HG03103 (cell line): ENCODE measurements around the gene PRICKLE1.
A peak's percentile ranks its signal among the peaks of the same experiment; 100 is the strongest.

Source experiments
- ATAC-seq: cut with Tn5 transposase; IDR thresholded peaks from one replicate; pipeline ENCODE4 v1.9.1; 2021; ENCODE audit warnings: low read depth; ENCODE audit not compliant: unreplicated experiment

Gene PRICKLE1

DNA sequence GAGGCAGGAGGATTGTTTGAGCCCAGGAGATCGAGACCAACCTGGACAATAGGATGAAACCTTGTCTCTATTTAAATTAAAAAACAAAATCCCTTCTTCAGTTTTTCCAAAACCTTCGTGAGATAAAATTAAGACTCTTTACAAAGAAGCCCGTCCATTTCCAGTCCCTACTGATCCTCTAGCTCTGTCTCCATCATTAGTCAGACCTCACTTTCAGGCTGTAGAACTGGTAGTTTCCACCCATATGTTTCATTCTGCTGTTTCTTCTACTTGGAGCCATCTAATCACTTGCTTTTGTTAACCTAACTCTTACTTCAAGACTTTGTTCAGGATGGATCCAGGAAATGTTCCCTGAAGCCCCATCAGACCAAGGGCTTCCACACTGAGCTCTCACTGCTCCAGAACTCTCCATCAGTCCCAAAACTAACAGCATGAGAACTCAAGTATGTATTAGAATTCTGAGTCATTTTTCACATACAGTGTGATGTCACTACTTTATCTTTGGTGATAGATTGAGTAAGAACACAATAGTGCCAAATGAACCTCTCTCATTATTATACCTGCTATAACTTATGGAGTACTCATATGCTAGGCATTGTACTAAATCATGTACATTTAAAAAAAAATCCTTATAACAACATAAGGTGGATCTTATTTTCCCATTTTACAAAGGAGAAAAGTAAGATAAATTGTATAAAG, 90.8 kb downstream of the PRICKLE1 start:
- ATAC-seq: no peak

DNA sequence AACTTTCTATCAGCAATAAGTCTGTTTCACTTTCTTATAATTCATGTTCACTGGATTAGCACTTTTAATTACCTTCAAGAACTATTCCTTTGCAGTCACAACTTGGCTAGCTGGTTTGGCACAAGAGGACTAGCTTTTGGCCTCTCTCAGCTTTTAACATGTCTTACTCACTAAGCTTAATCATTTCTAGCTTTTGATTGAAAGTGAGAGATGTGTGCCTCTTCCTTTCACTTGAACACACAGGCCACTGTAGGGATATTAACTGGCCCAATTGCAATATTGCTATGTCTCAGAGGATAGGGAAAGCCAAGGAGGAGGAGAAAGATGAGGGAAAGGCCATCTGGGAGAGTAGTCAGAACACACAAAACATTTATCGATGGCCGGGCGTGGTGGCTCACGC, 92.7 kb downstream of the PRICKLE1 start:
- no peak for ATAC-seq

DNA sequence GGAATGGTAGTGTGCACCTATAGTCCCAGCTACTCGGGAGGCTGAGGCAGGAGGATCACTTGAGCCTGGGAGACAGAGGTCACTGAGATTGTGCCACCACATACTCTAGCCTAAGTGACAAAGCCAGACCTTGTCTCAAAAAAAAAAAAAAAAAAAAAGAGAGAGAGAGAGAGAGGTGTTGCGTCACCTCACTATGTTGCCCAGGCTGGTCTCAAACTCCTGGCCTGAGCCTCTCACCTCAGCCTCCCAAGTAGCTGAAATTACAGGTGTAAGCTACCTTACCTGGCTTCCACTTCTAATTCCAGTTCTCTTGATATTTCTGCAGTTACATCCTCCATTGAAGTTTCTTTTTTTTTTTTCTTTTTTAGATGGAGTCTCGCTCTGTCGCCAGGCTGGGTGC, 94.3 kb downstream of the PRICKLE1 start:
- ATAC-seq: no peak

DNA sequence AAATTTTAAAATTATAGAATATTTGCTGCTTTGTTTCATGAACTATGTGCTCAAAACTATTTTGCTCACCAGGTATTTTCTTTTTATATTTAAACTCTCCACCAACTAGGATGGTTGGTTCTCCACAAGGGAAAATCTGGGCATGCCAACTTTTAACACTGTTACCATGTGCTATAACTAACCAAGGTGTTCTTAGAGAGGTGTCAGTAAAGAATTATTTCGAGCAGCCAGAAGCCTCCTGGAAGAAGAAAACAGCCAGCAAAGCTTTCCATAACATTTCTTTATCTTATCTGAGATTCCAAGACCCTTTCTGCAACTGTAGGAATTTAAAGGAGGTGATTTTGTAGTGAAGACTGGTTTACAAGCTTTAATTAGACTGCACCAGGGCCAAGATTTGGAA, 97.3 kb downstream of the PRICKLE1 start:
- no peak for ATAC-seq

DNA sequence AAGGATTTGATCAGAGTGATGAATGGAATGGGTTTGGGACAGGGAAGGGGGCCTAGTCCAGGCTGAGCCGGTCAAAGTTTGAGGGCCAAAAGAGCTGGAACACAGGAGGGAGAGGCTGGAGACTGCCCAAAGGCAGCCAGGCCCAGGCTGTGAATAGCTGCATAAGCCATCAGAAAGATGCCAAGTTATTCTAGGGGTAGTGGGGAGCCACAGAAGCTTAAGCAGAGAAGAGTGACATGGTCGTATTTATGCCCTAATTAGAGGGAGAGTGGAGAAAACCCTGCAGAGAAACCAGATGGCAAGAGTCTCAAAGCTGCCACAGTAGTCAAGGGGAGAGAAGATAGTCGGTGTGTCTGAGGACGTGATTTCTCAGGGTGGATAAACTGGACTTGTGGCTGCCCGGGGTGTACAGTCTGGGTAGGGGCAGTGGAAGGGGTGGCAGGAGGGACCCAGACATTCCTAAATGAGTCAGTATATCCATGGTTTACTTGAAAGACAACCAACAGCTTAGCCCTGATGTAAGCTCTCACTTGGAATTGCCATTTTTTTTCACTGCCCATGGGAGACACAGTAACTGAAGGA, 99.2 kb downstream of the PRICKLE1 start:
- ATAC-seq: no peak

DNA sequence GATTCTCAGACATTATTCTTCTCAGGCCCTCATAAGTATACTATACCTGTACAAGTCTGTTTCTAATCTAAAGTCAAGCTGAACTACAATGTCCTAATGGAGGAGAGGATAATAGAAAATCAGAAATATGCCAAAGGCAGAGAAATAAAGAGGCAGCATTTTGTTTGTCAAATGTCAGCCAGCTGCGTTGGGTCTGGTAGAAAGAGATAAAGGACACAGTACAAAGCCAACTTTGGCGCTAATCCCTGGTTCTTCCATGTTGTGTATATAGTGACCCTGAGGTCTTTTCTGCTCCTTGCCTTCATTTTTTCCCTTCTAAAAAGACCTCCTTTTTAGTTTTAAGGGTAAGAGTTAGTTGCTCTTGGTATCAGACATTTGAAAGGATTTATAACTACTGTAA, 103.1 kb downstream of the PRICKLE1 start:
- no peak for ATAC-seq

DNA sequence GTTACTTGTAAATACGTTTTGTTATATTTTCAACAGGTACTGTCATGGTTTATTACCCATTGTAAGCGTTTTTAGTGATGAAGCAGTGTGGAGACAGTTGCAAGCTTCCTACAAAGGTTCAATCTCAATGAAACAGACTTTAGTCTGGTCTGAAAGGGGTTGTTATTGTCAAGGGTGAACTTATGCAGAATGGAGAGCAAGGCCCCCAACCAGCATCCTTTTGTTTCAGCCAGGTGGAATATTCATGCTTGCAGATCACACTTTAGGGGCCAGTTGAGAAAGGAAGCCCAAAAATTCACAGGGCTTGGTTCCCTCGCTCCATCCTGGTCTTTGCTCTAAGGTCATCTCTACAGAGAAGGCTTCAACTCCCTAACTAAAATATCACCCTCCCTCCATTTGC, 103.7 kb downstream of the PRICKLE1 start:
- no peak for ATAC-seq

DNA sequence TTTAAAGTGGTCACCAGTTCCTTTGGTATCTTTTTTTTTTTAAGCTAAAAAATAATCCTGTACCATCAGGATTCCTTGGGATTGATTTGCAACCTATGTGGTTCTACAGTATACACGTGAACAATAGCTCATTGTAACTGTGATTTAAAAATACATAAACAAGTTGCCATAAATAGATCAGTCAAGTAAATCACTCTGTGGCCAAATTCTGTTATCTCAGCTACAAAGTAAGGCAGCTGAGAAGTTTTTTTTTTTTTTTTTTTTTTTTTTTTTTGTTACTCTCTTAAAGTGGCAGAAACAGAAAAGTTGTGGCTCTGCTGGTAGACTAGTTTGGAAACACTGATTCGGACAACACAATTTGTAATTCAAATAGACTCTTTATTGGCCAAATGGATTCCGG, 104.5 kb downstream of the PRICKLE1 start:
- ATAC-seq: no peak

DNA sequence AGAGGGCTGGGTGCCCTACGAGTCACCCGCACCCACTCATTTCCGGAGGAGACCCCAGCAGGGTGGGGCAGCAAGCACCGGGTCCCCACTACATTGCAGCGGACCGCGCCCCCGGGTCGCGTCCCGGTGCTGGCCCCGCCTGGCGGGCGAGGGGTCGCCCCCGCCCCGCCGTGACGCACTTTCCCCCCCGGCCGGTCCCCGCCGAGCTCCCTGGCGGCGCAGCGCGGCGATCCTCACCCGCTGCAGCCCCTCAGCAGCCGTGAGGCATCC, 106.1 kb downstream of the PRICKLE1 start:
- ATAC-seq: peak; percentile 11

DNA sequence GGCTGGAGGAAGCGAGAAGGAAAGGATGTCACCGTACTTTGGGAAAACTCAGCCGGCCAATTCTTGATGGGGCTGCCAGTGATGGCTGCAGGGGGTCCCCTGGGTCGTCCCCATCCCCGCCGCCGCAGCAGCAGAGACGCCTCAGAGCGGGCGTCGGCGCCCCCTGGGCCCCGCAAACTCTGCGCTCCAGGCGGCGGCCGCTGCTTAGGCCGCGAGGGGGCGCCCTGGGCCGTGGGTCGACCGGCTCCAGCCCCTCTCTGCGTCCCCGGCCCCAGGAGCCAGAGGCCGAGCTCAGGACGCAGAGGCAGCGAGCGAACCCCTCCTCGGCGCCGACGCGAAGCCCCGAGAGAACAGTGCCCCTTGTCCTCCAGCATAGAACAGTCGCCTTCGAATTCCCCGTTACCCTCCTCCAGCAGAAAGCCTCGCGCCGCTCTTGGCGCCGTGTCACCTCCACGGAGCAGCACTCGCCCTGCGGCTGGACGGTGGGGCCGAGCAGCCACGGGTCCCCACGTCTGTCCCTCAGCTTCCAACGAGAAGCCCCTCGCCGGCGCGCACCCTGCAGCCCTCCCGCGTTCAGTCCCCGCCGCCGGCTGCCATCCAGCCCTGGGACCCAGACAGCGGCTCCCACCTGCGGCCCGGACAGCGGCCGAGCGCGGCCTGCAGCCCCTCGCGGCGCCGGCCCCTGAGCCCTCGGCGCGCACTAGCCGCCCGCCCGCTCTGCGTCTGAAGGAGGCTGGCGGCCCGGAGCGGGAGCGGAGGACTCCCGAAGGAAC, 106.6 kb downstream of the PRICKLE1 start:
- peak; percentile 71 for ATAC-seq

DNA sequence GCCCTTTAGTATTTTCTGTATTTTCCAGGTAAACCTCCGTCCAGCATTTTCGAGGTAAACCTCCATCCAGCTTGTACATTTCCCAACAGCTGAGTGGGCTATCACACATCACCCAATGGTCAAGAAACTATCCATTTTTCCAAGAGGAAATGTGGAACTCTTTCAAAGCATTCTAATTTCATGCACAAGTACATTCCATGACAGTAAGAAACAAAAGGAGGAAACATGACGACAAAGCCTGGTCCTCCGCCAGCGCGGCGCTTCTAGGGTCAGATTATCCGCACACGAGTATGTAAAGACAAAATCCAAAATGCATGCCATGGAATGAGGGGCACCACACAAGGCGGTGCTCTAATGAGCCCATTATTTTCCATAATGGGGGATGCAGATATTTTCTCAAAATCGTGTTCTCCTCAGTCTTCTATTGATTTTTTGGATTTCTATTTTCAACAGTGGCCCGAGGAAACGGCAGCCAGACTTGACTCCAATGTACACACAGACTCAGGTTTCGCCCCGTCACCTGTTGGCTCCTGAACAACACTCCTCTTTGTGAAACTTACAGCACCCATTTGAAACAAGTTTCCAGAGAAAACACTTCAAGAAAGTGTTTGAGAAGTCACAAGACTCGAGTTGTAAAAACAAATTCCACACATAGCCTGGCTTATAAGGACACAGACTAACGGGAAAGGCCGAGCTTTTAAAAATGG, 107.4 kb downstream of the PRICKLE1 start:
- ATAC-seq: no peak

DNA sequence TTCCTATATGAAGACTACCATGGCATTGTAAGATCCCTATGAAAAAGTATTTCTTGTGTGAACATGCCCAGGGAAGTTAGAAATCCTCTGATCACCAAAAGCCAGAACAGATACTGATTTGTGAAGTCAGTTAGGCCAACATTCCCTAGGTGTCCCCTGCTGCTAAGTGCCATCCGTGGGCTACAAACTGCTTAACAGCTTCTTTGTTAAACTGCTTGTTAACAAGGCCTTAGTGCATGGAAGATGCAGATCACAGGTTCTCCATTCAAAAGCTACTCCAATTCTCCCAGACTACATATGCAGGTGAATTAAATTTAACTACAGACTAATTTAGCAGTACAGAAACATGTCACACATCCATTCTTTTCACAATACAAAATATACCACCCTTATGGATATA, 108.2 kb downstream of the PRICKLE1 start:
- ATAC-seq: no peak

DNA sequence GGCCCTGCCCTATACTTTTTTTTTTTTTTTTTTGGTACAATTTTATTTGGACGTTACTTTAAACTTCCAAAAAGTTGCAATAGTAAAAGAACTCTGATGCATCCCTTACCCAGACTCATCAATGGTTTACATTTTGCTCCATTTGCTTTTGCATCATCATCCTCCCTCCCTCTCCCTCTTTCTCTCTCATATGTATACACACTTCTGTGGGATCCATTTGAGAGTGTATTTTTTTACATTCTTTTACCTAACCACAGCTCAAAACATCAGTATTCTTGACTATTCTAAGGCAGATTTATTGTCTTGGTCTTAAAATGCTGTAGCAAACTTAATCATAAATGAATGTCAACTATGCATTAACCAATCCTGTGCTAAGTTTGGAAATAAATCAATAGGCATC, 111.6 kb downstream of the PRICKLE1 start:
- ATAC-seq: no peak

DNA sequence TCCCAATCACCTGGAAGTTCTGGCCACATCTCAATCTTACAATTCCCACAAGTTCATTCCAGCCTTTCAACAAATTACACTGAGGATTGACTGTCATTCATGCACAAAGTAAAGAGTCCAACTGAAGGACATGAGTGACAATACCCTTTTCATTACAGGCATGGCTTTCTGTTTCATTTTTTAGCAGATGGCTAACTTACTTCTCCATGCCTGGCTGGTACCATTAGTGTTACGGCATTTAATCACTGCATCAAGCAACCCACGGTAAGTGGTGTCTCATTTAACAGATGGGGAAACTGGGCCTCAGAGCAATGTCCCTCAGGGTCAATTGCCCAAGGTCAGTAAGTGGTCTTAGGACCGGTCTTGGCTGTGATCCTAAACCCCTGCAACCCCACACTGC, 114.4 kb downstream of the PRICKLE1 start:
- peak; percentile 39 for ATAC-seq

DNA sequence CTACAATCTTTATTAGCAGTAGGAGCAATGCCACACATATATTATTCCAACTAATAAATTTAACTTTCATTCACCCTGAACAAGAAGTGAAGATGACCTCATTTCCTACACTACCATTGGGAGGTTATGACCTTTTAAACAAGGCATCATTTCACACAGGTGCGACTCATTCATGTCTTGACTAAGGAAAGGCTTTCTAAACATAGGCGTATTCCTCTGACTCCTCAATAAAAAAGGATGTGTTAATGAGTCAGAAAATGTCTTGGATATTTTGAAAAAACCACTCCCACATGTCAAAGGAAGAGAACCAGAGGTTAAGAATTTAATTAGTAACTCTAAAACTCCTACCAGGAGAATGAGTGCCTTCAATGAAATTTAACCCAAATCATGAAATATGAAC, 115.2 kb downstream of the PRICKLE1 start:
- ATAC-seq: no peak

DNA sequence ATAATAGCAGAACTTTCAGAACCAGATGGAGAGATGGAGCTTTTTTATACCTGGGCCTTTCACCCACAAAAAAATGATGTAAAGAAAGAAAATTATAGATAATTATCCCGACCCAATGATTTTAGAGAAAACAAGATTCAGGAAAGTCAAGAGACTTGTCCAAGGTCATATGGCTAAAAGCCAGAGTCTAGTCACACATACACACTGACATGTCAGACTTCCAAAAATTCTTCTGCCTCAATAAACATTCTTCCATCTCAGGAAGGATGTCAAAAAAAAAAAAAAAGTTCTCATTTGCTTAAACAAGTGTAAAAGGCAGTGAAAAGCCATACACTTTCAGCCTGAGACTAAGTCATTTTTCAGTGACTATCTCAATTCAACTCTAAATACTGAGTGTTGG, 116.0 kb downstream of the PRICKLE1 start:
- ATAC-seq: no peak

DNA sequence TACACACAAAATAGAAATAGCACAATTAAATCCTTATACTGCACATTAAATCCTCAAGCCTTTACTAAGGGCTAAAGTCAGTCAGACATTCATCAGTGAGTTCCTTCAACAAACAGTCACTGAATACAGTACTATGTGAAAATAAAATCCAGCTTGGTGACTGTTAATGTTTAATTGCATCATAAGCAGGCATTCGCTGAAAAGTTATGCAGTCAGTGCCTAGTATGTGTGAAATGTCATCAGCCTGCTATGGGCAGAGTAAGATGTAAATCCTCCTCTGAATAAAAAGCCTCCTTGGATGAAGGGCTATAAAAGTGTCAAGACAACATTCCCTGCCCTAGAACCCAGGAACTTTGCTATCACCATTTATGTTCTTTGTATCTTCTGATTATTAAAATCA, 116.4 kb downstream of the PRICKLE1 start:
- no peak for ATAC-seq

DNA sequence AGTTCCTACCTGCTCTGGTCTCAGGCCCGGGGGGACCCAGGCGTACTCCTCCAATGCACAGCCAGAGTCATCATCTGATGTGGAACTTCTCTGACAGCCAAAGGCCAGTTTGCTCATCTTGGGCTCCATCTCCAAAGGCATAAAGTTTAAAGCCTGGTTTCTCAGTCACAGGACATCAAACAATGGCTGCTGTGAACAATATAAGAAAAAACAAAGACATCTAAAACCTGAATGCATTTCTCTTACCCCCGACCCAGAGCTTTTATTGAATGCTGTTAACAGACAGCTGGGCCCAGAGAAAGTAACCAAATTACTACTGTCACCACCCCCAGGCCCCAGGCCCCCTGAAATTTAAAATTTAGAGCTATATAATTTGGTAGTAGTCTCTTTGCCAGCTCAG, 117.2 kb downstream of the PRICKLE1 start:
- ATAC-seq: no peak

DNA sequence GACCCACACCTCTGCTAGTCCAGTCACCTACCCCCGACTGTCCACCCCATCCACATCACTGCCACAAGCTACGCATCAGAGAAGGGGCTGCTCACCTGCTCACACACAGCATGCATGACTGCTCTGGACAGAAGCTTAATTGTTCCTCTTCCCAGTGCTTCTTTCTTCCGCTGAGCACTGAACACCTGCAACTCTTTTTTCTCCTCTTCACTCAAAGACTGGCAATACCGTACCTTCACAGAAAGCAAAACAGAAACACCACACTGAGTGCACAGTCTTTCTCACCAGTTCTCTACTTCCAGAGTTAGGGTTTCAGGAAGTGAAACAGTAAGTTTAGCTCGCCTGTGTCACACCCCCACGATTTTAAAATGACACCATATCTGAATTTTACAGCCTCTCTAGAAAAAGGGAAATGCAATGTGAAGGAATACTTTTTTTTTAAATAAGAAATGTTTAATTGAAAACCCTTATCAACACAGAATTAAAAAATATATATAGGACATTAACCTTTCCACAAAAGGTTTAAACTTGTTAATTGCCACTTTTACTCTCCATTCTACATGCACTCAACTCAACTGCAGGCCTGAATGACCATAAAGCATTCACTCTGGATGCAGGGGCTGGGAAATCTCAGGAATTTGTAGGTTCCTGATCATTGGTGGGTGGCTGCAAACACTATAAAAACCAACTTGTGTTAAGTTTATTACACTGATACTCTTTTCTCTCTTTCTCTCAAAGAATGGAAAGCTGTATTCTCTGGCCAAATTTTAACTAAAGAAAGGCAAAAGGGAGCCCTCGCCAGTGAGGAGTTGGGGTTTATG, 120.0 kb downstream of the PRICKLE1 start:
- ATAC-seq: peak; percentile 96

DNA sequence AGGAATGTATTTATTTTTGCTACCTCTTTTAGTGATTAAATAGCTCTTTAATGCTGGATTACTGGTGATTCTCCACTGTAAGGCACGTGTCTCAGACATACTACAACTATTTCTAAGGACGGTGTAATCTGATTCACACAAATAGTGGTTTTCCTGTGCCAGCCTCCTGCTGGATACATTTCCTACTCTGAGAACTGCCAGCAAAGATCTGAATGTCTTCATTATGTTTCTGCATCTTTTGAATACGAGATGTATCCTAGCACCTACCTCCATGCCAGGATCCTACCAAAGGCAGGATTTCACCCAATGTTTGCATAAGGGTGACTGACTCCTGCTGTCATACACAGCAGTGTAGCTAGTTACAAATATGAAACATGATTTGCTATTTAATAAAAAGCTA, 120.6 kb downstream of the PRICKLE1 start:
- ATAC-seq: peak; percentile 2

DNA sequence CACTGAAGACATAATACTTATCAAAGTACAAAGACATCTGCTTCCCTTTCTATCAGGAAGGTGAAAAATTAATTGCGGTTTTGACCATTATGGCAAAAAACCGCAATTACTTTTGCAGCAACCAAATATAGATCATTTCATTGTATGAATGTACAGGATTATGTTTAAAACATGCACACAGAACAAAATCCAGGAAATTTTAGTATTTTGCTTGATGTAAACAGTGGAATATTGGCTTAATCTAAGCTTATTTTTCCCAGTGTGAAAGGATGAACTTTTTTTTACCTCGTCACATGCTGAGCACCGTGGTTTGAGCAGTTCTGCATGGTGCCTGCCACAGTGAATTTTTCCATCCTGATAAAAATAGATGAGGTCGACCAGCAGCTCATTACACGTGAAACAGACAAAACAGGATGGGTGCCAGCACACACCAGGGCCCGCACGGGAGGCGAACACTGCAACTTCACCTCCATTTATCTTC, 121.2 kb downstream of the PRICKLE1 start:
- no peak for ATAC-seq
